Kidney (tissue), 14 donors: Measurements from ENCODE around the gene ZGRF1. TPM values are rescaled to one million over a fixed set of nuclear protein-coding genes. Genes with fewer than 3 reads are reported as not detected.

Source experiments
- DNase-seq, 5 donors: peaks; one replicate each; pipeline ENCODE4 v3.0.0-alpha.2; 2013 to 2020
- FAIRE-seq: peaks from 2 replicates; lab custom pipeline; 2012; peaks lifted over from hg19 to GRCh38; lab: Jason Lieb, UNC
- H3K27ac ChIP-seq, 2 donors: one replicate each; pipeline ENCODE4 v1.7.0; 2013; ENCODE audit warnings: low read depth in 2 of 2, low read length in 2 of 2, inconsistent platforms in 1 of 2
- H3K27me3 ChIP-seq: one replicate; pipeline ENCODE4 v1.7.1; 2013; ENCODE audit warnings: low read length, inconsistent platforms; ENCODE audit not compliant: control insufficient read depth, insufficient read depth
- H3K36me3 ChIP-seq, 3 donors: one replicate each; pipeline versions ENCODE4 v1.7.0 to v1.7.1; 2013; ENCODE audit warnings: low read length in 3 of 3, control low read depth in 1 of 3, inconsistent platforms in 1 of 3; ENCODE audit not compliant: insufficient read depth in 3 of 3, control insufficient read depth in 2 of 3
- H3K4me1 ChIP-seq, 3 donors: one replicate each; pipeline versions ENCODE4 v1.7.0 to v1.7.1; 2013; ENCODE audit warnings: low read length in 3 of 3, inconsistent platforms in 1 of 3, low read depth in 1 of 3; ENCODE audit not compliant: control insufficient read depth in 2 of 3, insufficient read depth in 2 of 3
- H3K4me3 ChIP-seq, 3 donors: one replicate each; pipeline versions ENCODE4 v1.7.0 to v1.8.1; 2013; ENCODE audit warnings: low read length in 3 of 3, control low read depth in 1 of 3, inconsistent platforms in 1 of 3
- H3K9ac ChIP-seq, 3 donors: one replicate each; pipeline versions ENCODE4 v1.7.0 to v1.7.1; 2013; ENCODE audit warnings: low read length in 3 of 3, control low read depth in 1 of 3, inconsistent platforms in 1 of 3
- H3K9me3 ChIP-seq, 3 donors: one replicate each; pipeline versions ENCODE4 v1.7.0 to v1.7.1; 2013; ENCODE audit warnings: low read length in 3 of 3, control low read depth in 1 of 3, inconsistent platforms in 1 of 3; ENCODE audit not compliant: control insufficient read depth in 2 of 3, insufficient read depth in 1 of 3
- CTCF ChIP-seq: IDR thresholded peaks from 3 replicates; pipeline ENCODE4 v1.5.1; 2012; ENCODE audit warnings: mild to moderate bottlenecking, moderate library complexity, borderline replicate concordance; ENCODE audit not compliant: insufficient read depth; ENCODE audit errors: extremely low read depth
- intact Hi-C: fragments of 100-400 bp; cut with DNase I; formaldehyde crosslinking; loops from one replicate; pipeline ENCODE4 v1.11.1; 2022
- polyA plus RNA-seq: library from polyadenylated mRNA; stranded (reverse); fragments of 350-450 nt; fragmentation: Illumina TruSeq; extraction: RNeasy Lipid Tissue Mini Kit (QIAGEN cat#74804); gene quantifications from one replicate; pipeline ENCODE4 v1.2.3, GENCODE V29; 2014; ENCODE audit warnings: low read depth, low replicate concordance; ENCODE audit not compliant: insufficient read depth
- total RNA-seq: library from RNA; stranded (reverse); fragmentation: NEBNext Ultra II Directional; extraction: Animal tissue kit (Norgen Biotek cat#: 25700); gene quantifications from one replicate; pipeline ENCODE4 v1.2.1, GENCODE V29; 2021
- donor health status: control.
- donor health status: control.
- donor health status: control.
- donor health status: control.
- donor health status: control.
- donor health status: DM: yes; HTN: yes; CAD: no.
- donor health status: Normal renal cell carcinoma (clear cell type).

ZGRF1 gene
- total and polyA plus RNA-seq, 2 donors from 2014 or later = 0.73 to 3.6 TPM

GRCh38 chr4:112519689-112520597 lies 116.8 kb downstream of the ZGRF1 start:
- Histone ChIP-seq H3K4me1 (peaks cover 0 to 10% (median 0%) of the 10 kb centered on the region in 3 donors), H3K36me3 (no peaks in the 10 kb centered on the region), H3K9ac (no peak overlapping the region), H3K27me3 (peaks cover 72% of the 10 kb centered on the region), H3K9me3 (no peaks in the 10 kb centered on the region), H3K27ac (no peak overlapping the region), H3K4me3 (no peak overlapping the region)
- FAIRE-seq (no peak), DNase-seq (peak in 4 of 5 donors; percentile 22 to 38 (median 28))
- no peak for TF ChIP-seq CTCF
- intact Hi-C loops = no loop called here

GRCh38 chr4:112518675-112519074 lies 118.0 kb downstream of the ZGRF1 start:
- H3K4me1 ChIP-seq = peaks cover 0 to 10% (median 0%) of the 10 kb centered on the region in 3 donors
- intact Hi-C loops = no loop called here
- no peak overlapping the region for H3K4me3 ChIP-seq
- no peaks in the 10 kb centered on the region for H3K36me3 ChIP-seq
- no peak overlapping the region for H3K9ac ChIP-seq
- H3K9me3 ChIP-seq = no peaks in the 10 kb centered on the region
- peak in 1 of 5 donors; percentile 14 for DNase-seq
- TF ChIP-seq CTCF = no peak
- peaks cover 75% of the 10 kb centered on the region for H3K27me3 ChIP-seq
- FAIRE-seq = no peak
- H3K27ac ChIP-seq = no peak overlapping the region

GRCh38 chr4:112517911-112518310 lies 118.8 kb downstream of the ZGRF1 start:
- DNase-seq = peak in 1 of 5 donors; percentile 24

More at GRCh38 chr4:112517911-112518310, 118.8 kb downstream of the ZGRF1 start:
- FAIRE-seq = no peak
- TF ChIP-seq CTCF = no peak
- Histone ChIP-seq H3K9me3 (no peaks in the 10 kb centered on the region), H3K9ac (no peak overlapping the region), H3K4me1 (peaks cover 0 to 7% (median 0%) of the 10 kb centered on the region in 3 donors), H3K27me3 (peaks cover 76% of the 10 kb centered on the region), H3K27ac (no peak overlapping the region), H3K36me3 (no peaks in the 10 kb centered on the region), H3K4me3 (no peak overlapping the region)
- intact Hi-C loops = no loop called here
